T-cell (primary cell): Measurements from ENCODE around the gene RAP1GAP2. TPM values are rescaled to one million over a fixed set of nuclear protein-coding genes. Genes with fewer than 3 reads are reported as not detected.

ENCODE experiments used
- ATAC-seq, 4 experiments: fragments of 200-7000 bp in 3 of 4; fragments of 150-1000 bp in 1 of 4; cut with Tn5 transposase; replicated peaks in 1 of 4; 1 replicate in 3 of 4; 2 replicates in 1 of 4; pipeline ENCODE4 v1.10.0; 2021; ENCODE audit warnings: moderate library complexity in 3 of 4, mild to moderate bottlenecking in 2 of 4, moderate number of reproducible peaks in 1 of 4
- CTCF ChIA-PET, 2 donors: fragments of 300-600 bp; sonication (Branson Sonifier 250); formaldehyde crosslinking; loops; one replicate each; lab custom pipeline; 2022; ENCODE audit warnings: antibody characterized with exemption in 2 of 2; lab: Charles Lee
- POLR2A ChIA-PET, 2 donors: fragments of 300-600 bp; sonication (Branson Sonifier 250); formaldehyde crosslinking; loops; one replicate each; lab custom pipeline; 2022; ENCODE audit warnings: antibody characterized with exemption in 2 of 2; lab: Charles Lee
- DNase-seq, 35 experiments: peaks; one replicate each; pipeline versions ENCODE4 v3.0.0 to v3.0.0-alpha.2; 2013 to 2023
- H3K27ac ChIP-seq: one replicate; pipeline ENCODE4 v1.5.1; 2013; ENCODE audit warnings: low read length
- H3K27me3 ChIP-seq, 2 experiments: replicated peaks in 1 of 2; 1 replicate in 1 of 2; 2 replicates in 1 of 2; pipeline versions ENCODE4 v1.6.1 to v1.7.0; 2013; ENCODE audit warnings: low read length in 1 of 2, mixed read lengths in 1 of 2; ENCODE audit not compliant: control insufficient read depth in 2 of 2, insufficient read depth in 2 of 2; ENCODE audit errors: extremely low read depth in 1 of 2
- H3K36me3 ChIP-seq, 2 donors: 1 replicate in 1 of 2; 2 replicates in 1 of 2; pipeline versions ENCODE4 v1.6.1 to v1.7.0; 2013; ENCODE audit warnings: low read length in 1 of 2; ENCODE audit not compliant: control insufficient read depth in 2 of 2, insufficient read depth in 1 of 2; ENCODE audit errors: extremely low read depth in 1 of 2
- H3K4me1 ChIP-seq, 2 experiments: 1 replicate in 1 of 2; 2 replicates in 1 of 2; pipeline versions ENCODE4 v1.6.1 to v1.7.0; 2013; ENCODE audit warnings: low read length in 2 of 2, mixed read lengths in 1 of 2; ENCODE audit not compliant: insufficient read depth in 2 of 2, control insufficient read depth in 1 of 2; ENCODE audit errors: extremely low read depth in 1 of 2
- H3K4me3 ChIP-seq, 2 donors: 1 replicate in 1 of 2; 2 replicates in 1 of 2; pipeline versions ENCODE4 v1.5.1 to v1.7.0; 2013; ENCODE audit warnings: mild to moderate bottlenecking in 2 of 2, low read length in 1 of 2, moderate library complexity in 1 of 2; ENCODE audit not compliant: control insufficient read depth in 1 of 2; ENCODE audit errors: extremely low read depth in 1 of 2
- H3K9me3 ChIP-seq: 2 replicates; pipeline ENCODE4 v1.7.0; 2013
- H3K27ac Mint-ChIP-seq, 2 donors: one replicate each; pipeline ENCODE4 v1.8.0; 2020 to 2021; ENCODE audit warnings: mild to moderate bottlenecking in 2 of 2, mixed read lengths in 2 of 2
- H3K27me3 Mint-ChIP-seq, 2 donors: one replicate each; pipeline ENCODE4 v1.8.0; 2021 to 2022; ENCODE audit warnings: mixed read lengths in 2 of 2
- H3K36me3 Mint-ChIP-seq: one replicate; pipeline ENCODE4 v1.8.0; 2021; ENCODE audit warnings: mixed read lengths
- H3K4me1 Mint-ChIP-seq, 3 donors: one replicate each; pipeline ENCODE4 v1.8.0; 2020 to 2022; ENCODE audit warnings: mixed read lengths in 3 of 3, mild to moderate bottlenecking in 1 of 3
- H3K4me3 Mint-ChIP-seq, 3 donors: one replicate each; pipeline ENCODE4 v1.8.0; 2020 to 2022; ENCODE audit warnings: mild to moderate bottlenecking in 3 of 3, mixed read lengths in 3 of 3, moderate library complexity in 3 of 3
- H3K9me3 Mint-ChIP-seq, 3 donors: one replicate each; pipeline ENCODE4 v1.8.0; 2020 to 2022; ENCODE audit warnings: mixed read lengths in 3 of 3
- WGBS: methylation state at CpG from one replicate; pipeline ENCODE4 v1.1.5; 2013; ENCODE audit warnings: missing lambda C conversion rate; ENCODE audit not compliant: insufficient coverage; 5-methylcytosine and 5-hydroxymethylcytosine counted together
- total RNA-seq, 35 experiments: library from RNA in 6 of 35; stranded (reverse) in 6 of 35; fragments of 120-200 nt in 1 of 35; gene quantifications; one replicate each; pipeline versions ENCODE4 v1.2.1 to v1.2.4 and lab custom pipeline; 2013 to 2026

Gene RAP1GAP2
- total RNA-seq, 5 donors from 2014 or later (not counting 1 experiment from before 2014, with no cell fraction given), result 8.0 to 77.7 (median 13.3) TPM

DNA sequence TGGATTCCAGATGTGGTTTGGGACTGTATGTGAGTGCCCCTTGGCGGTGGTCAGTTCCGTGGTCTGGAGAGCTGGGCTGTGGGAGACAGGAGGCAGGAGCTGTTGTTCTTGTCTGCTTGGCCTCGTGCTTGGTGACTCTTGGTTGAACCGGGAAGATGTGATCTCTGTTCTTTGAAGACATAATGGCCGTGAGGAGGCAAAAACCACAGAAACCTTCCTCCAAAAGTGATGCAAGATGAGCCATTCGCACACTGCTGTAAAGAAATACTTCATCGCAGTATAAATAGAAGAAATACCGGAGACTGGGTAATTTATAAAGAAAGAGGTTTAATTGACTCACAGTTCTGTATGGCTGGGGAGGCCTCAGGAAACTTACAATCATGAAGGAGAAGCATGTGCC lies 128.8 kb downstream of the RAP1GAP2 start:
- DNase-seq, result no peak
- WGBS, result 97% methylated on average over 5 of the region's 8 CpGs
- no peaks in the 10 kb centered on the region for H3K9me3 Mint-ChIP-seq
- H3K4me3 Mint-ChIP-seq, result no peak overlapping the region
- peaks cover 25% of the 10 kb centered on the region for H3K36me3 Mint-ChIP-seq
- POLR2A ChIA-PET, result no interaction called here
- Histone ChIP-seq H3K4me3 (no peak overlapping the region), H3K27me3 (no peaks in the 10 kb centered on the region), H3K36me3 (peaks cover 0 to 6% of the 10 kb centered on the region in 2 donors), H3K4me1 (peaks cover 0 to 14% of the 10 kb centered on the region in 2 experiments), H3K9me3 (no peaks in the 10 kb centered on the region), H3K27ac (no peak overlapping the region)
- CTCF ChIA-PET, result no interaction called here
- H3K27ac Mint-ChIP-seq, result no peak overlapping the region
- ATAC-seq, result no peak
- no peaks in the 10 kb centered on the region for H3K27me3 Mint-ChIP-seq
- peaks cover 3 to 13% (median 6%) of the 10 kb centered on the region in 3 donors for H3K4me1 Mint-ChIP-seq

DNA sequence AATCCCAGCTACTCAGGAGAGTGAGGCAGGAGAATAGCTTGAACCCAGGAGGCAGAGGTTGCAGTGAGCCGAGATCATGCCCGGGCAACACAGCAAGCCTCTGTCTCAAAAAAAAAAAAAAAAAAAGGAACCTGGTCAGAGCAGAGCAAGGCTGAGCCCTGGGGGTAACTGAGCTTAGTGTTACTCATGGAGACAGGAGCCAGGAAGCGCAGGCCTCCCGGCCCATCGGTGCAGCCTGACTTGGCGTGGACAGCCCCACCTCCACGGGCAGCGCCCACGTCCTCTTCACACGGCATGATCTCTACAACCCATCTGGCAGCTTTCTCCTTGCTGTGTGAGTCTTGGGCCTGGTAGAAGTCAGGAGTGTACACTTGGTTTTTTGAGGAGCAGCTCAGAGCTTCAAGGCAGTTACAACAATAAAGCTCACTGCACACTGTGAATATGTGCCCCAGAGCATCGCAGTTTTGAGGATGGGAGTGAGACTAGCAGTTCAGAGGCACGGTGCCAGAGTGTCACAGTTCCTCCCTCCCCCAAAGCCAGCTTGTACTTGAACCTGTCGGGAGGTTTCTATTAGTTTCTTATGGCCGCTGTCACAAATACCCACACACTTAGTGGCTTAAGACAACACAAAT lies 129.9 kb downstream of the RAP1GAP2 start:
- no peak for ATAC-seq
- peaks cover 25% of the 10 kb centered on the region for H3K36me3 Mint-ChIP-seq
- H3K27ac Mint-ChIP-seq, result no peak overlapping the region
- CTCF ChIA-PET, result interaction anchor here in 1 of 2 donors (0.6 to 0.7 kb wide), 2 partner anchors 68 to 137 kb away, joined by 3 read pairs; no protein-coding TSS in a partner anchor
- POLR2A ChIA-PET, result no interaction called here
- no peaks in the 10 kb centered on the region for H3K27me3 Mint-ChIP-seq
- H3K4me3 Mint-ChIP-seq, result no peak overlapping the region
- Histone ChIP-seq H3K9me3 (no peaks in the 10 kb centered on the region), H3K4me3 (no peak overlapping the region), H3K36me3 (peaks cover 0 to 4% of the 10 kb centered on the region in 2 donors), H3K27ac (no peak overlapping the region), H3K4me1 (peaks cover 0 to 25% of the 10 kb centered on the region in 2 experiments), H3K27me3 (no peaks in the 10 kb centered on the region)
- DNase-seq, result no peak
- H3K4me1 Mint-ChIP-seq, result peaks cover 8 to 21% (median 17%) of the 10 kb centered on the region in 3 donors
- 77% methylated on average over 3 of the region's 14 CpGs for WGBS
- no peaks in the 10 kb centered on the region for H3K9me3 Mint-ChIP-seq

DNA sequence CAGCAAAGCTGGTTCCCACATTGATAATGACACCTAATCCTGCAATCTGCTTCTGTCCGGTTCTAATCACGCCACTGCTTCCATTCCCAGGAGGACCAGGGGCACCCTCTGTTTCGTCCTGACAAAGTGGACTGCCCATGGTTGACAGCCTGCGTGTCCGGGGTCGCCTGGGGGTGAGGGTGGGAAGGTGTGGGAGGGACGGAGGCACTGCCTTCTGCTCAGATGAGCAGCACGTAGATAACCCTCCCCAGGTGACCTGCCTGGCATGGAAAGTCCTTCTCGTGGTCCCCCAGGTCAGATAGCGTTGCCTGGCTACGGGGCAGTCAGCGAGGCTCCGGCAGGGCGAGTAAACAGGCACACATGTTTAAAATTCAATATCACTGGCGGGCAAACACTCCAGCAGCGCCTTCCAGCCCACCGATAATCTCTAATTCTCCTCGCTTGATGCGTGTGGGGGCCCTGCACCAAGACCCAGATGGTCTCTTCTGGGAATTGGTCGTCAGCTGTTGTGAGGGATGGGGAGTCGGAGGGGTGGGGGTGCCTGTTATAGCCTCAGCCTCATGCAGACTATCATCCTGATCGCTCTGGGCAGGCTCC lies 132.2 kb downstream of the RAP1GAP2 start:
- Mint-ChIP-seq H3K9me3 (no peaks in the 10 kb centered on the region), H3K27ac (no peak overlapping the region), H3K4me3 (no peak overlapping the region), H3K4me1 (peaks cover 18 to 28% (median 20%) of the 10 kb centered on the region in 3 donors), H3K27me3 (no peaks in the 10 kb centered on the region), H3K36me3 (peaks cover 32% of the 10 kb centered on the region)
- ChIA-PET CTCF (no interaction called here), POLR2A (no interaction called here)
- H3K9me3 ChIP-seq, result no peaks in the 10 kb centered on the region
- H3K4me1 ChIP-seq, result peaks cover 0 to 30% of the 10 kb centered on the region in 2 experiments
- H3K27me3 ChIP-seq, result no peaks in the 10 kb centered on the region
- 94% methylated on average over 14 of the region's 22 CpGs for WGBS
- no peak overlapping the region for H3K27ac ChIP-seq
- DNase-seq (no peak), ATAC-seq (no peak)
- no peak overlapping the region for H3K4me3 ChIP-seq
- peaks cover 0 to 4% of the 10 kb centered on the region in 2 donors for H3K36me3 ChIP-seq

DNA sequence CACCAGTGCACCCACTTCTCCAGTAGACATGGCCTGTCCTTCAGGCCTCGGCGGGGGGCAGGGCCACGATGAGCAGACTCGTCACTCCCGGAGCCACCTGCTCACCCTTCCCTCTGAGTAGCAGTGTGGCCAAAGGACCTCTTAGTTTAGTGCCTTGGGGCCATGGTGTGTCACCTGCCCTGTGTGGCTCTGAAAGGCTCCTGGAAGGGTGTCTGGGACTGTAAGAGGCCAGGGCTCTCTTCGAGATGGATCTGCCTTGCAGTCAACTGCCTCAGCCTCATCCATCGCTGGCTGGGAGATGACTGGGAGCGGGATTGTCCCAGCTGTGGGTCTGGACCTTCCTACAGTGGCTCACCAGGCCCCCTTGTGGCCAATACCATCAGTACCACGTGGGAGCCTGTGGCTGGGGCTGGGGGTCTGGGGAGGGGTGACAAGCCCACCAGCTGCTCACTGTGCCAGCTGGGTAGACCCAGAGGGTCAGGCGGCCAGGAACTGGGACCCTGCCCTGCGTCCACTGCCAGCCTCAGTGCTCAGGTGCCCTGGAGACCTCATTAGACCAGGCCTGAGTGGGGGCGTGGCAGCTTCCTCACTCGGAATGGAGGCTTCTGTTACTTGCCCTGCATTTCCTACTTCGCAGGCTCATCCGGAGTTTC lies 133.8 kb downstream of the RAP1GAP2 start:
- POLR2A ChIA-PET, result no interaction called here

DNA sequence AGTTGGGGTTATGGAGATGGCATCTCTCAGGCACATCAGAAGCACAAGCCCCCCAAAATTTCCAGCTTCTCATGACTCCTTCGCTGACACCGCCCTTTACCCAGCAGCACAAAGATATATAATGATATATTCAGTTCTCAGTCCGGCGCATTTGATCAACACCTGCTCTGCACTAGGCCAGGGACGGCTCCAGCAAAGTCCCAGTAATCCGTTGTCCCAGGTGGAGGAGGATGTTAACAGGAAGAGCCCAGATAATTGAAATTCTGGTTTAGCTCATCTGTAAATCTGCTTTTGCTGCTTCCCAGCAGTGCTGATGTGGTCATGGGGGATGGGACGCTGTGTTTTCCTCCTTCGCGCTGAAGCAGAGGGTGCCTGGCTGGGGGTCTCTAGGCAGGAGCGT lies 135.6 kb downstream of the RAP1GAP2 start:
- CTCF ChIA-PET, result interaction anchor here in 1 of 2 donors (0.5 kb wide), 1 partner anchor 577 kb away, joined by 3 read pairs; no protein-coding TSS in a partner anchor
- Histone ChIP-seq H3K27me3 (no peaks in the 10 kb centered on the region), H3K36me3 (peaks cover 0 to 14% of the 10 kb centered on the region in 2 donors), H3K9me3 (no peaks in the 10 kb centered on the region), H3K4me1 (peaks cover 0 to 27% of the 10 kb centered on the region in 2 experiments), H3K4me3 (no peak overlapping the region), H3K27ac (no peak overlapping the region)
- ATAC-seq (no peak), DNase-seq (no peak)
- H3K27ac Mint-ChIP-seq, result peak overlapping the region; percentile 4 to 46
- POLR2A ChIA-PET, result no interaction called here
- 95% methylated on average over 8 of the region's 10 CpGs for WGBS
- peaks cover 29 to 41% (median 33%) of the 10 kb centered on the region in 3 donors for H3K4me1 Mint-ChIP-seq
- no peaks in the 10 kb centered on the region for H3K9me3 Mint-ChIP-seq
- no peaks in the 10 kb centered on the region for H3K27me3 Mint-ChIP-seq
- H3K4me3 Mint-ChIP-seq, result no peak overlapping the region
- H3K36me3 Mint-ChIP-seq, result peaks cover 40% of the 10 kb centered on the region

More for the DNA sequence above, 133.8 kb downstream of the RAP1GAP2 start:
- H3K27ac ChIP-seq, result no peak overlapping the region
- Mint-ChIP-seq H3K4me1 (peaks cover 18 to 28% (median 26%) of the 10 kb centered on the region in 3 donors), H3K4me3 (peak overlapping the region in 1 of 3 donors; percentile 13), H3K9me3 (no peaks in the 10 kb centered on the region), H3K27ac (no peak overlapping the region), H3K27me3 (no peaks in the 10 kb centered on the region), H3K36me3 (peaks cover 40% of the 10 kb centered on the region)
- H3K36me3 ChIP-seq, result peaks cover 0 to 17% of the 10 kb centered on the region in 2 donors
- no peaks in the 10 kb centered on the region for H3K9me3 ChIP-seq
- peak in 2 of 4 experiments; percentile 46 for ATAC-seq
- no peaks in the 10 kb centered on the region for H3K27me3 ChIP-seq
- DNase-seq, result peak in 9 of 35 experiments; percentile 4 to 35 (median 13)
- H3K4me3 ChIP-seq, result no peak overlapping the region
- 81% methylated on average over 11 of the region's 15 CpGs for WGBS
- peaks cover 0 to 27% of the 10 kb centered on the region in 2 experiments for H3K4me1 ChIP-seq
- CTCF ChIA-PET, result no interaction called here

DNA sequence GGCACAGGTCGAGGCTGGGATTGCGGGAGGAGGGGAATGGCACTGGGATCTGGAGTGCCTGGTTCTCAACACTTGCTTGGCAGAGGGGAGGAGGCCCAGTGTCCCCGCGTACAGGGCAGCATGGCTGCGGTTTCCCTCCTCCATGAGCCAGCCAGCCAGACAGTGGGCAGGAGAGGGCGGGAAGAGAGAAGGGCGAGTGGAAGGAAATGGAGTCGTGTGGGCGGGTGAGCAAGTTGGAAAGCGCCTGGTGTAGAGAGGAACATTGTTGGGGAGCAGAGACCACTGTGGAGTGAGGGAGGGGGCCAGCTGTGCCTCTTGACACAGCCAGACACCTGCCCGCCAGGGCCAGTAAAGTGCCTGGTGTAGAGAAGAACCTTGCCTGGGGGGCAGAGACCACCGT lies 136.7 kb downstream of the RAP1GAP2 start:
- H3K27ac Mint-ChIP-seq, result no peak overlapping the region

More for the DNA sequence above, 136.7 kb downstream of the RAP1GAP2 start:
- Histone ChIP-seq H3K27me3 (no peaks in the 10 kb centered on the region), H3K36me3 (peaks cover 0 to 14% of the 10 kb centered on the region in 2 donors), H3K27ac (no peak overlapping the region), H3K4me1 (peaks cover 0 to 27% of the 10 kb centered on the region in 2 experiments), H3K9me3 (no peaks in the 10 kb centered on the region), H3K4me3 (no peak overlapping the region)
- Mint-ChIP-seq H3K4me1 (peaks cover 29 to 44% (median 31%) of the 10 kb centered on the region in 3 donors), H3K36me3 (peaks cover 33% of the 10 kb centered on the region), H3K27me3 (no peaks in the 10 kb centered on the region), H3K4me3 (no peak overlapping the region), H3K9me3 (no peaks in the 10 kb centered on the region)
- ATAC-seq, result no peak
- ChIA-PET POLR2A (no interaction called here), CTCF (interaction anchor here in 1 of 2 donors (0.6 kb wide), 1 partner anchor 86 kb away, joined by 3 read pairs; no protein-coding TSS in a partner anchor)
- WGBS, result 82% methylated on average over 8 of the region's 12 CpGs
- no peak for DNase-seq
